SH-SY5Y (cell line): ENCODE results near the gene EPB41L2.

Experiments used
- GATA2 ChIP-seq: IDR thresholded peaks from 2 replicates; pipeline ENCODE4 v1.6.1; 2011; ENCODE audit warnings: mild to moderate bottlenecking, low read depth, low read length
- GATA3 ChIP-seq: IDR thresholded peaks from 2 replicates; pipeline ENCODE4 v1.6.1; 2011; ENCODE audit warnings: low read depth, mild to moderate bottlenecking, low read length, moderate library complexity

Gene EPB41L2

GRCh38 chr6:130920969-130921368 is 142.1 kb downstream of the EPB41L2 start:
- no peak for TF ChIP-seq GATA3
- TF ChIP-seq GATA2: no peak

GRCh38 chr6:130918171-130918570 is 144.9 kb downstream of the EPB41L2 start:
- no peak for TF ChIP-seq GATA2
- no peak for TF ChIP-seq GATA3

- TF ChIP-seq GATA3: no peak
- TF ChIP-seq GATA2: no peak
Measured at GRCh38 chr6:130913120-130913519, 149.9 kb downstream of the EPB41L2 start.

GRCh38 chr6:130912434-130912833 is 150.6 kb downstream of the EPB41L2 start:
- TF ChIP-seq GATA2 (no peak), GATA3 (no peak)

- TF ChIP-seq GATA3 (no peak), GATA2 (no peak)
Measured at GRCh38 chr6:130908958-130909357, 154.1 kb downstream of the EPB41L2 start.

GRCh38 chr6:130908188-130908587 is 154.9 kb downstream of the EPB41L2 start:
- TF ChIP-seq GATA2 (no peak), GATA3 (no peak)

- TF ChIP-seq GATA3: no peak
- no peak for TF ChIP-seq GATA2
Measured at GRCh38 chr6:130907687-130908086, 155.4 kb downstream of the EPB41L2 start.

- TF ChIP-seq GATA3 (no peak), GATA2 (no peak)
Measured at GRCh38 chr6:130906736-130907381, 156.2 kb downstream of the EPB41L2 start.

GRCh38 chr6:130903602-130904001 is 159.4 kb downstream of the EPB41L2 start:
- TF ChIP-seq GATA2 (no peak), GATA3 (no peak)

- TF ChIP-seq GATA2: no peak
- no peak for TF ChIP-seq GATA3
Measured at GRCh38 chr6:130903007-130903406, 160.0 kb downstream of the EPB41L2 start.

- TF ChIP-seq GATA3 (no peak), GATA2 (no peak)
Measured at GRCh38 chr6:130900913-130901312, 162.1 kb downstream of the EPB41L2 start.

GRCh38 chr6:130896249-130896648 is 166.8 kb downstream of the EPB41L2 start:
- TF ChIP-seq GATA2 (no peak), GATA3 (no peak)

GRCh38 chr6:130895516-130895915 is 167.5 kb downstream of the EPB41L2 start:
- TF ChIP-seq GATA3 (no peak), GATA2 (no peak)

GRCh38 chr6:130893766-130894165 is 169.3 kb downstream of the EPB41L2 start:
- no peak for TF ChIP-seq GATA2
- no peak for TF ChIP-seq GATA3

GRCh38 chr6:130893277-130893676 is 169.8 kb downstream of the EPB41L2 start:
- TF ChIP-seq GATA3: no peak
- no peak for TF ChIP-seq GATA2

GRCh38 chr6:130890521-130890971 is 172.5 kb downstream of the EPB41L2 start:
- no peak for TF ChIP-seq GATA3
- TF ChIP-seq GATA2: no peak

GRCh38 chr6:130889423-130889822 is 173.6 kb downstream of the EPB41L2 start:
- no peak for TF ChIP-seq GATA2
- no peak for TF ChIP-seq GATA3
